Measurements from ENCODE around the gene URB2.
"Not testable (repeated sequence)": the region's sequence is repeated elsewhere in the genome, so short reads cannot be mapped to it uniquely, and the experiment has no call there.

Gene URB2

DNA sequence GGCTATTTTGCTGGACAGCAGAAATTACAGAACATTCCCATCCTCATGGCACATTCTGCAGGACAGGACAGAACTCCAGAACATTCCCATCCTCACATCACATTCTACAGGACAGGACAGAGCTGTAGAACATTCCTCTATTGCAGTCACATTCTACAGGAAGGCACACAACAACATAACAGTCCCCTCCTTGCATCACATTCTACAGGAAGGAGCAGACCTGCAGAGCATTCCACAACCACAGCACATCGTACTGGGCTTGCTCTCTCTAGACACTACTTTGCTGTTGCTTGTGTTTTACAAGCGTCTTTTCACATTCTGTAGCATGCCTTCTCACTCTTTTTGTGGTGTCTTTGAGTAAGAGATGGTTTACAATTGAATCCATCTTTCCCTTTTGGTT, 40.7 kb upstream of the URB2 start:
- no peak for DNase-seq (ENCODE audit: low read depth)
- H3K4me3 ChIP-seq (ENCODE audit: low read depth, low read length), result no peak overlapping the region
- TF ChIP-seq CTCF (IDR thresholded peaks at IDR 0.05; ENCODE audit: low read depth, low read length, missing control alignments), result no peak

- TF ChIP-seq CTCF (IDR thresholded peaks at IDR 0.05; ENCODE audit: low read depth, low read length, missing control alignments), result no peak
- H3K4me3 ChIP-seq (ENCODE audit: low read depth, low read length), result no peak overlapping the region
- DNase-seq (ENCODE audit: low read depth), result no peak
Observed at GRCh38 chr1:229590119-229590518, 35.9 kb upstream of the URB2 start.

- no peak for TF ChIP-seq CTCF (IDR thresholded peaks at IDR 0.05; ENCODE audit: low read depth, low read length, missing control alignments)
- no peak overlapping the region for H3K4me3 ChIP-seq (ENCODE audit: low read depth, low read length)
- DNase-seq (ENCODE audit: low read depth), result no peak
Observed at GRCh38 chr1:229593800-229594199, 32.2 kb upstream of the URB2 start.

- no peak for DNase-seq (ENCODE audit: low read depth)
- TF ChIP-seq CTCF (IDR thresholded peaks at IDR 0.05; ENCODE audit: low read depth, low read length, missing control alignments), result no peak
- no peak overlapping the region for H3K4me3 ChIP-seq (ENCODE audit: low read depth, low read length)
Observed at GRCh38 chr1:229594227-229595008, 31.6 kb upstream of the URB2 start.

GRCh38 chr1:229595876-229596275, 30.2 kb upstream of the URB2 start:
- DNase-seq (ENCODE audit: low read depth); H3K4me3 ChIP-seq (ENCODE audit: low read depth, low read length): not testable (repeated sequence)

- no peak for TF ChIP-seq CTCF (IDR thresholded peaks at IDR 0.05; ENCODE audit: low read depth, low read length, missing control alignments)
- DNase-seq (ENCODE audit: low read depth), result no peak
- no peak overlapping the region for H3K4me3 ChIP-seq (ENCODE audit: low read depth, low read length)
Observed at GRCh38 chr1:229596925-229597699, 28.9 kb upstream of the URB2 start.

- no peak for DNase-seq (ENCODE audit: low read depth)
- TF ChIP-seq CTCF (IDR thresholded peaks at IDR 0.05; ENCODE audit: low read depth, low read length, missing control alignments), result no peak
- H3K4me3 ChIP-seq (ENCODE audit: low read depth, low read length), result no peak overlapping the region
Observed at GRCh38 chr1:229597877-229598276, 28.2 kb upstream of the URB2 start.
